Measurements from ENCODE around the gene COTL1.
"Not testable (repeated sequence)": the region's sequence is repeated elsewhere in the genome, so short reads cannot be mapped to it uniquely, and the experiment has no call there.

Gene COTL1

DNA sequence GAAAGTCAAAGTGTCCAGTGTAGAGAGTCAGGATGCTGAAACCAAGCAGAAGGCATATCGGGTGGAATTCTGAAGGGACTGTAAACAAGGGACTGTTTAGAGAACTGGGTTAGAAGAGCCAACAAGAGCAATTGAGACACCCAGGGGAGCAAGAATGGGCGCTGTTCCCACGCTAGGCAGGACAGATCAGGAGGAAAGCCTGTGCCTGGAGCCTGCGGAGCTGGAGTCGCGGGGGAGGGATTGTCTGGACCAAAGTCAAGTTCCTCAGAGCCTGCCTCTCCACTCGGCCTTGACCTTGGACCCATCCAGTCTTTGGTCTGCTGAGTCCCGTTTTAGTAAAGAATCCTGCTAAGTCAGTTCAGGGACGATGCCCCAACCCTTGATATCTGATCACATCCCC lies 15.7 kb upstream of the COTL1 start:
- Histone ChIP-seq H3K27me3 (no peaks in the 10 kb centered on the region), H3K27ac (no peak overlapping the region), H3K36me3 (no peaks in the 10 kb centered on the region), H3K9me3 (no peaks in the 10 kb centered on the region), H3K4me1 (ENCODE audit: control insufficient read depth in 1 of 2, insufficient read depth in 1 of 2, low read depth in 1 of 2, low read length in 1 of 2) (peaks cover 19 to 21% of the 10 kb centered on the region in 2 experiments), H3K4me3 (ENCODE audit: low read depth in 1 of 2, low read length in 1 of 2) (no peak overlapping the region)
- TF ChIP-seq, protein P1, sequence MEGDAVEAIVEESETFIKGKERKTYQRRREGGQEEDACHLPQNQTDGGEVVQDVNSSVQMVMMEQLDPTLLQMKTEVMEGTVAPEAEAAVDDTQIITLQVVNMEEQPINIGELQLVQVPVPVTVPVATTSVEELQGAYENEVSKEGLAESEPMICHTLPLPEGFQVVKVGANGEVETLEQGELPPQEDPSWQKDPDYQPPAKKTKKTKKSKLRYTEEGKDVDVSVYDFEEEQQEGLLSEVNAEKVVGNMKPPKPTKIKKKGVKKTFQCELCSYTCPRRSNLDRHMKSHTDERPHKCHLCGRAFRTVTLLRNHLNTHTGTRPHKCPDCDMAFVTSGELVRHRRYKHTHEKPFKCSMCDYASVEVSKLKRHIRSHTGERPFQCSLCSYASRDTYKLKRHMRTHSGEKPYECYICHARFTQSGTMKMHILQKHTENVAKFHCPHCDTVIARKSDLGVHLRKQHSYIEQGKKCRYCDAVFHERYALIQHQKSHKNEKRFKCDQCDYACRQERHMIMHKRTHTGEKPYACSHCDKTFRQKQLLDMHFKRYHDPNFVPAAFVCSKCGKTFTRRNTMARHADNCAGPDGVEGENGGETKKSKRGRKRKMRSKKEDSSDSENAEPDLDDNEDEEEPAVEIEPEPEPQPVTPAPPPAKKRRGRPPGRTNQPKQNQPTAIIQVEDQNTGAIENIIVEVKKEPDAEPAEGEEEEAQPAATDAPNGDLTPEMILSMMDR (IDR thresholded peaks at IDR 0.05): no peak

DNA sequence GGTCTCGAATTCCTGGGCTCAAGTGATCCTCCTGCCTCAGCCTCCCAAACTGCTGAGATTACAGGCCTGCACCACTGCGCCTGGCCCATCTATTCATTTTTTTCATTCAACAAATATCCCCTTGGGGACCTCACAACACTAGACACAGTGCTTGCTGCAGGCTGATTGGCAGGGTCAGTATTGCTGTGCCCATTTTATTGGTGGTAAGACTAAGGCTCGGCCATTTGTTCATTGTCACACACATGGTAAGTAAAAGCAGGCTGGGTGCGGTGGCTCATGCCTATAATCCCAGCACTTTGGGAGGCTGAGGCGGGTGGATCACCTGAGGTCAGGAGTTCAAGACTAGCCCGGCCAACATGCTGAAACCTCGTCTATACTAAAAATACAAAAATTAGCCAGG lies 15.0 kb upstream of the COTL1 start:
- not testable (repeated sequence) for H3K9me3 ChIP-seq; H3K4me3 ChIP-seq (ENCODE audit: low read depth in 1 of 2, low read length in 1 of 2); H3K27ac ChIP-seq; H3K27me3 ChIP-seq; H3K36me3 ChIP-seq
- H3K4me1 ChIP-seq (ENCODE audit: control insufficient read depth in 1 of 2, insufficient read depth in 1 of 2, low read depth in 1 of 2, low read length in 1 of 2): peaks cover 19 to 21% of the 10 kb centered on the region in 2 experiments

DNA sequence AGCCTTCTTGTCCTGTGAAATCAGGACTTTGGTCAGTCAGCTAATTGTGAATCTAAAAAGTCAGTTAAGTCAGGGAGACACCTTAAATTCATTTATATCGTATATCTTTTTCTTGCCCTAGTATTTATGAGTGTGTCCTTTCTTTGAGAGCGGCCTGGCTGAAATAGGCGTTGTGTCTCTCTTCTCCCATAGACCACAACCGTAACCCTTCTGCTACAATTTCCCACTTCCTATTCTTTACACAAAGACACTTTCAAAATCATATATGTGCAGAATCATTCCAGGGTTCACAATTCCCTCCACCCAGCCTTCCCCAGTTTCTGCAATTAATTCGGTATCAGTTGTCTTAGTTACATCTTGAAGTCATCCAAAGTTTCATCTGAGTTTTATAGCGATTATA lies 14.0 kb upstream of the COTL1 start:
- Histone ChIP-seq H3K27me3 (no peaks in the 10 kb centered on the region), H3K4me3 (ENCODE audit: low read depth in 1 of 2, low read length in 1 of 2) (peak overlapping the region in 1 of 2 experiments; percentile 0), H3K27ac (peak overlapping the region; percentile 77), H3K9me3 (no peaks in the 10 kb centered on the region), H3K4me1 (ENCODE audit: control insufficient read depth in 1 of 2, insufficient read depth in 1 of 2, low read depth in 1 of 2, low read length in 1 of 2) (peaks cover 19 to 21% of the 10 kb centered on the region in 2 experiments), H3K36me3 (no peaks in the 10 kb centered on the region)
- TF ChIP-seq, protein P1 (IDR thresholded peaks at IDR 0.05): no peak

DNA sequence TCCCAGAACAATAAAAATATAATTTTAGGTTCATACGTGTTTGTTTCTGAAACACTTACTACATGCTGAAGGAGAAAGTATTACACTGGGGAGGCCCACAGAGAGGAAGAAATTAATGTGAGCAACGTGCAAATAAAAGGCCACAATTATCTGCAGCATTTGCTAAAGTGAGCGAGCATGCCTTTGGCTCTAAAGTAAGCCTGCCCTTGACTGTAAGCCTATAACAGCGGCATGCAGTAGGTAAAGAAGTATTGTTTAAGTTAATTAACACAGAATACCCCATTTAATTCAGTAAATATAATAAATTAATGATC lies 13.2 kb upstream of the COTL1 start:
- TF ChIP-seq, protein P1 (IDR thresholded peaks at IDR 0.05): no peak
- H3K27ac ChIP-seq: peak overlapping the region; percentile 77
- no peaks in the 10 kb centered on the region for H3K27me3 ChIP-seq
- H3K9me3 ChIP-seq: no peaks in the 10 kb centered on the region
- H3K4me3 ChIP-seq (ENCODE audit: low read depth in 1 of 2, low read length in 1 of 2): no peak overlapping the region
- peaks cover 19 to 21% of the 10 kb centered on the region in 2 experiments for H3K4me1 ChIP-seq (ENCODE audit: control insufficient read depth in 1 of 2, insufficient read depth in 1 of 2, low read depth in 1 of 2, low read length in 1 of 2)
- H3K36me3 ChIP-seq: no peaks in the 10 kb centered on the region

DNA sequence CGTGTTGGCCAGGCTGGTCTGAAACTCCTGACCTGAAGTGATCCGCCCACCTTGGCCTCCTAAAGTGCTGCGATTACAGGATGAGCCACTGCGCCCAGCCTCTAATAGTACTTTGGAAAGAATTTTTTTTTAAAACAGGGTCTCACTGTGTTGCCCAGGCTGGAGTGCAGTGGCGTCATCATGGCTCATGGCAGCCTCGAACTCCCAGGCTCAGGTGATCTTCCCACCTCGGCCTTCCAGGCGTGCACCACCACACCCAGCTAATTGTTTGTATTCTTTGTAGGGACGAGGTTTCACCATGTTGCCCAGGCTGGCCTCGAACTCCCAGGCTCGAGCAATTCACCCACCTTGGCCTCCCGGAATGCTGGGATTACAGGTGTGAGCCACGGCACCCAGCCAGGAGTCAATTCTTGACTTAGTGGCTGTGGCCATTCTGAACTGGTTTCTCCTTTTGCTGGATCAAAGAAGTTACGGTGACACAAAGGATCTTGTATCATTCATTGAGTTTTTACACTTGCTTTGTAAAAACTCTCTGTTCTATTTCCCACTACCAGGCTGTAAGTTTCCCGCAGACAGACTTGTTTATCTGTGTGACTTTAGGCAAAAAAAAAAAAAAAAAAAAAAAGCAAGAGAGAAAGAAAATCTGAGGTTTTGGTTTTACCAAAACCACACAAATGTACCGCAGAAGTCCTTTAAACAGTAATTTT lies 12.7 kb upstream of the COTL1 start:
- TF ChIP-seq, protein P1 (IDR thresholded peaks at IDR 0.05): no peak
- no peak overlapping the region for H3K4me3 ChIP-seq (ENCODE audit: low read depth in 1 of 2, low read length in 1 of 2)
- no peaks in the 10 kb centered on the region for H3K9me3 ChIP-seq
- H3K27ac ChIP-seq: no peak overlapping the region
- peaks cover 19 to 21% of the 10 kb centered on the region in 2 experiments for H3K4me1 ChIP-seq (ENCODE audit: control insufficient read depth in 1 of 2, insufficient read depth in 1 of 2, low read depth in 1 of 2, low read length in 1 of 2)
- H3K36me3 ChIP-seq: no peaks in the 10 kb centered on the region
- no peaks in the 10 kb centered on the region for H3K27me3 ChIP-seq

DNA sequence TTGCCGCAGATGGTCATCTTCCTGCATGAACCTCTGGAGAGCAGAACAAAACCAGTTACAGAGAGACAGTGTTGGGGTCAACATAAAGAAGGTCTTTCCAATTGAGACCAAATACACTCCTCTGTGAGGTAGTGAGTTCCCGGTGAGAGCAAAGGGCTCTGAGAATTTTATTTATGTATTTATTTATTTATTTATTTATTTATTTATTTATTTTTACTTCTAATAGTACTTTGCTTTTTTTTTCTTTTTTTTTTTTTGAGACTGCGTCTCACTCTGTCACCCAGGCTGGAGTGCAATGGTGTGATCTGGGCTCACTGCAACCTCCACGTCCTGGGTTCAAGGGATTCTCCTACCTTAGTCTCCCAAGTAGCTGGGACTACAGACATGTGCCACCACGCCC lies 12.1 kb upstream of the COTL1 start:
- H3K4me3 ChIP-seq (ENCODE audit: low read depth in 1 of 2, low read length in 1 of 2): no peak overlapping the region
- no peaks in the 10 kb centered on the region for H3K27me3 ChIP-seq
- H3K36me3 ChIP-seq: no peaks in the 10 kb centered on the region
- TF ChIP-seq, protein P1 (IDR thresholded peaks at IDR 0.05): no peak
- no peaks in the 10 kb centered on the region for H3K9me3 ChIP-seq
- H3K4me1 ChIP-seq (ENCODE audit: control insufficient read depth in 1 of 2, insufficient read depth in 1 of 2, low read depth in 1 of 2, low read length in 1 of 2): peaks cover 19 to 21% of the 10 kb centered on the region in 2 experiments
- H3K27ac ChIP-seq: no peak overlapping the region
